Mesodermal cell (in vitro differentiated cells): ENCODE data around the gene AHCYL2.
A peak's percentile ranks its signal among the peaks of the same experiment; 100 is the strongest.
"Not testable (repeated sequence)": the region's sequence is repeated elsewhere in the genome, so short reads cannot be mapped to it uniquely, and the experiment has no call there.

Source experiments
- H3K27ac ChIP-seq: 2 replicates; pipeline ENCODE4 v1.7.0; 2013; ENCODE audit warnings: mild to moderate bottlenecking, low read depth, low read length, moderate library complexity; ENCODE audit not compliant: severe bottlenecking
- H3K36me3 ChIP-seq: 2 replicates; pipeline ENCODE4 v1.7.1; 2013; ENCODE audit warnings: mild to moderate bottlenecking, low read length, moderate library complexity; ENCODE audit not compliant: control insufficient read depth, insufficient read depth
- H3K4me1 ChIP-seq: one replicate; pipeline ENCODE4 v1.7.1; 2013; ENCODE audit warnings: mild to moderate bottlenecking, low read length; ENCODE audit not compliant: insufficient read depth, control insufficient read depth, poor library complexity, severe bottlenecking
- H3K4me3 ChIP-seq: 2 replicates; pipeline ENCODE4 v1.7.0; 2013; ENCODE audit warnings: low read length, control low read depth, mild to moderate bottlenecking; ENCODE audit not compliant: insufficient read depth, poor library complexity, severe bottlenecking; ENCODE audit errors: extremely low read depth
- H3K9me3 ChIP-seq: 2 replicates; pipeline ENCODE4 v1.7.1; 2013; ENCODE audit warnings: mild to moderate bottlenecking, low read length, moderate library complexity; ENCODE audit not compliant: control insufficient read depth
- WGBS, 2 experiments: methylation state at CpG; one replicate each; pipeline ENCODE4 v1.1.5; 2013; ENCODE audit warnings: missing lambda C conversion rate in 2 of 2; ENCODE audit not compliant: insufficient coverage in 2 of 2; 5-methylcytosine and 5-hydroxymethylcytosine counted together

The AHCYL2 gene

DNA sequence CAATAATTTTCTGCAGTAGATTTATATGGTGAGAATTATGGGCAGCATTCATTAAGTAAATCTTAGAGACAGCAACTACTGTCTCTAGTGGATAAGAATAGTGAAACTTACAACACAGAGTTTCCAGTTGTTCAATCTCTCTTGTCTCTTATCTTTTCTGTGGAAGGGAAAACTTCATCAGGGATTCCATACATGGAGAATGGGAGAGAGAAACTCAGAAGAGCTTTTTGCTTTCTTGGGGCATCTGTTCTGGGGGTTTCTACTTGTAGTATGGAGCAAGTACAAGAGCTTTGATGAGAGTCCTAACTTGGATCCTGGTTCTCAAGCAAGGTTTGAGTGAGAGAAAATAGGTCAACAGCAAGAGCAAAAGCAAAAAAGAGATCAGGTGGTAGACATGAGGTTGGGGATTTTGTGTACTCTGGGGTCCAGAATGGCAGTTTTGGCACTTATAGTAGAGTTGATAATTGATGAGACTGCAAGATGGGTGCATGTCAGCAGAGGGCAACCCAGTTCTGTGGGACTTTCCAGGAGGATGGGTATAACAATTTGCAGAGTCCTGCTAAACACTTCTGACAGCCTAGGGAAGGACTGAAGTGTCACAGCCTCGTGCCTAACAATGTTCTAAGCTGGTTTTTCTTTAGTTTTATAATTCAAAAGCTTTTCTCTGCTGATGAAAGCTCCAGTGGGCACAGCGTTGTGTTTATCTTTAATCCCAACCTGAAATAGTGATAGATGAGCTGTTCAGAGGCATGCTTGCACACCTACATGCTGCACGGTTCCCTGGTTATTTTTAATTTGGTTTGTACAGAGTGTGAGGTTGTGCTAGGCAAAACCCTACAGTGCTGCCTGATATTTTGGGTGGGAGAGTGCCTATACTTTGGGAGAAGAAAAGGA lies 177.4 kb downstream of the AHCYL2 start:
- Histone ChIP-seq H3K4me1 (peaks cover 15% of the 10 kb centered on the region), H3K4me3 (no peak overlapping the region), H3K27ac (peak overlapping the region; percentile 58), H3K36me3 (peaks cover under 1% of the 10 kb centered on the region), H3K9me3 (no peaks in the 10 kb centered on the region)
- 64 to 85% methylated on average over 3 of the region's 3 CpGs for WGBS, 2 experiments

DNA sequence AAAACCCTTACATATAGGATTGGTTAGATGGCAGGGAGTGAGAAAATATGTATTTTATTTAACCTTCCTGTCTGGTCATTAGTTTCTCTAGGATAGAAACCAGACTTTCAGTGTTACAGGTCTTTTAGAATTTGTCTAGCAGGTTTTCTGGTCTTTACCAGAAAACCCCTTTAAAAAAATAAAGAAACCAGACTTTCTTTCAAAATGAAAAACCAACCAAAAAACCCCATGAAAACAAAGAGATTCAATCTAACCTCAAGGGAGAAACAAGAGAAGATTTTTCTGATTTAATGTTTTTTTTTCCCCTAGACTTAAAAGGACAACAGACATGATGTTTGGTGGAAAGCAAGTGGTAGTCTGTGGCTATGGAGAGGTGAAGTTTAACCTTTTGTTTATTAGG lies 180.7 kb downstream of the AHCYL2 start:
- H3K27ac ChIP-seq = no peak overlapping the region
- no peaks in the 10 kb centered on the region for H3K9me3 ChIP-seq
- no peak overlapping the region for H3K4me3 ChIP-seq
- peaks cover 15% of the 10 kb centered on the region for H3K4me1 ChIP-seq
- H3K36me3 ChIP-seq = no peaks in the 10 kb centered on the region

DNA sequence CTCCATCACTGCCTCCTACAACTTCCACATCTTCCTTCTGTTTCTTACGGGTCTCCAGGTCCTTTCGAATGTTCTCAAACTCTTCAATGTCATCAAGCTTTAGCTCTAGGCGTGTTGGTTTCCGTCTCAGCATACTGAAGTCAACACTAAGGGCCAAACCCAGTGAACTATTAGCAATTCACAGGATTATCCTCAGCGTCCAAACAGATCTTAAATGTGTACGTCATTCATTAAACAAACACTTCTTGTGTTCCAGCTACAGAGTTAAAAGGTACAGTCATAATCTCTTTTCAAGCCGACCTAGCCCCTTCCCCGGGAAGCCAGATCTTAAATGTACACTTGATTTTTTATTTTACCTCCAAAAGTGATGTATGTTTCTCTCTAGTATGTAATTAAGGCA lies 185.4 kb downstream of the AHCYL2 start:
- H3K9me3 ChIP-seq, H3K36me3 ChIP-seq, H3K4me1 ChIP-seq, H3K27ac ChIP-seq, H3K4me3 ChIP-seq: not testable (repeated sequence)
- 87 to 95% methylated on average over 6 to 8 of the region's 8 CpGs for WGBS, 2 experiments

DNA sequence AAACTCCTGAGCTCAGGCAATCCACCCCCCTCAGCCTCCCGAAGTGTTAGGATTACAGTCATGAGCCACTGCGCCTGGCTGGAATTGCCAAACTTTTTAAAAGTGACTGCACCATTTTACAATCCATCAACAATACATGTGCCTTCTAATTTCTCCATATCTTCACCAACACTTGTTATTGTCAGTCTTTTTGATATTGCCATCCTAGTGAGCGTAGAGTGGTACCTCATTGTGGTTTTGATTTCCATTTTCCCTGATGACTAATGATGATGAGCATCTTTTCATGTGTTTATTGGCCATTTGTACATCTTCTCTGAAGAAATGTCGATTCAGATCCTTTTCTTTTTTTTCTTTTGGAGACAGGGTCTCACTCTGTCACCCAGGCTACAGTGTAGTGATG lies 187.7 kb downstream of the AHCYL2 start:
- H3K27ac ChIP-seq = no peak overlapping the region
- no peaks in the 10 kb centered on the region for H3K4me1 ChIP-seq
- no peak overlapping the region for H3K4me3 ChIP-seq
- WGBS, 2 experiments = 95% methylated on average over 3 of the region's 4 CpGs
- peaks cover 5% of the 10 kb centered on the region for H3K36me3 ChIP-seq
- no peaks in the 10 kb centered on the region for H3K9me3 ChIP-seq

DNA sequence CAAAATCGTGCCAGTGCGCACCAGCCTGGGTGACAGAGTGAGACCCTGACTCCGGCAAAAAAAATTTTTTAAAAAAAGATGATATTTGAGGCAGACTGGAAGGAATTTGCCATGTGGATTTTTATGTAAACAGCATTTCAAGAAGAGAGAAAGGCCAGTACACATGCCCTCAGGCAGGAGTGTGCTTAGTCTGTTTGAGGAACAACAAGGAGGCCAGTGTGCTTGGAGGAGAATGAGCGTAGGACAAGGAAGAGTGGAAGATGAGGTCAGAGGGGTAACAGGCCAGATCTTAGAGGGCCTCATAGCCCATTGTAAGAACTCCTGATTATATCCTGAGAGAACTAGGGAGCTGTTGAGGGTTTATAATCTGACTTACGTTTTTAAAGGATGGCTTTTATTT lies 192.2 kb downstream of the AHCYL2 start:
- H3K36me3 ChIP-seq = peaks cover 5% of the 10 kb centered on the region
- no peaks in the 10 kb centered on the region for H3K9me3 ChIP-seq
- no peaks in the 10 kb centered on the region for H3K4me1 ChIP-seq
- WGBS, 2 experiments = 83 to 100% methylated on average over 4 to 5 of the region's 5 CpGs
- H3K4me3 ChIP-seq = no peak overlapping the region
- H3K27ac ChIP-seq = no peak overlapping the region

DNA sequence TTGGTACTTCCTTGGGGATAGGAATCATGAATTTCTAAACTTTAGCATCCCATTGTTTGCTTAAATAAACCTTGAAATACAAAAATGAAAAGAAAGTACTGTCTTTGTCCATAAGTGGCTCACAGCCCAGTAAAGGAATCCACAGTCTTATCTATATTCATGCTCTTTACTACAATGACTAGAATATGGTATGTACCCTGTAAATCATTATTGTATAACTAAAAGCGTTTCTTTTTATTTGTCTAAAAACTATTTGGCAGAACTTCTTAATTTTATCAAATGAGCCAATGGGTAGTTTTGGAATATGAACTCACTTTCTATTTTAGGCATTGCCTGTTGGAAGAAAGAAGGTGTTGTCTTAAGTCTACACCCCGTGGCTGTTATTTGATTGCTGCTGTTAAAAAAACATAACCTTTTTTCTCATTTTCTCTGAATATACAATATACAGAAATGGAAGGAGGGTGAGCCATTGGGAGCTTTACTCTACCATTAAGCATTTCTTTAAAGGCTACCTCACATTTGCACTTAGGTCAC lies 197.0 kb downstream of the AHCYL2 start:
- no peaks in the 10 kb centered on the region for H3K9me3 ChIP-seq
- H3K27ac ChIP-seq = no peak overlapping the region
- no peaks in the 10 kb centered on the region for H3K4me1 ChIP-seq
- WGBS, 2 experiments = 100% methylated on average over 1 of the region's 2 CpGs; no CpG with 5 or more reads in 1 of the 2 experiments
- no peak overlapping the region for H3K4me3 ChIP-seq
- H3K36me3 ChIP-seq = peaks cover 15% of the 10 kb centered on the region

DNA sequence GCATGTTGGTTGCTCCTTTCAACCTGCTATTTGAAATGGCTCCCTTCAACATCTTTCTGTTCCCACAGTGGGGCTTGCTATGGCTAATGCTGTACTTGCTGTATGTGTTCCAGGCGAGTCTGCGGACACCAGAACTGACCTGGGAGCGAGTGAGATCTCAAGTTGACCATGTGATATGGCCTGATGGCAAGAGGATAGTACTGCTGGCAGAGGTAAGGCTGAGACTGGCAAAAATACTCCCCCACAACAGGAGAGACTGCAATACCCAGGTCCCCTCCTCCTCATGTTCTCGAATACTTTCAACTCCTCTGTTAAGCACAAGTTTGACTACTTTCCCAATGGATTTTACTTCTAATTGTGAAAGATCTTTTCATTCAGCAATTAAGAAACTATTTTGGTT lies 197.9 kb downstream of the AHCYL2 start:
- H3K9me3 ChIP-seq = no peaks in the 10 kb centered on the region
- no peak overlapping the region for H3K27ac ChIP-seq
- WGBS, 2 experiments = 93 to 100% methylated on average over 1 to 3 of the region's 4 CpGs
- no peaks in the 10 kb centered on the region for H3K4me1 ChIP-seq
- peaks cover 24% of the 10 kb centered on the region for H3K36me3 ChIP-seq
- H3K4me3 ChIP-seq = no peak overlapping the region

DNA sequence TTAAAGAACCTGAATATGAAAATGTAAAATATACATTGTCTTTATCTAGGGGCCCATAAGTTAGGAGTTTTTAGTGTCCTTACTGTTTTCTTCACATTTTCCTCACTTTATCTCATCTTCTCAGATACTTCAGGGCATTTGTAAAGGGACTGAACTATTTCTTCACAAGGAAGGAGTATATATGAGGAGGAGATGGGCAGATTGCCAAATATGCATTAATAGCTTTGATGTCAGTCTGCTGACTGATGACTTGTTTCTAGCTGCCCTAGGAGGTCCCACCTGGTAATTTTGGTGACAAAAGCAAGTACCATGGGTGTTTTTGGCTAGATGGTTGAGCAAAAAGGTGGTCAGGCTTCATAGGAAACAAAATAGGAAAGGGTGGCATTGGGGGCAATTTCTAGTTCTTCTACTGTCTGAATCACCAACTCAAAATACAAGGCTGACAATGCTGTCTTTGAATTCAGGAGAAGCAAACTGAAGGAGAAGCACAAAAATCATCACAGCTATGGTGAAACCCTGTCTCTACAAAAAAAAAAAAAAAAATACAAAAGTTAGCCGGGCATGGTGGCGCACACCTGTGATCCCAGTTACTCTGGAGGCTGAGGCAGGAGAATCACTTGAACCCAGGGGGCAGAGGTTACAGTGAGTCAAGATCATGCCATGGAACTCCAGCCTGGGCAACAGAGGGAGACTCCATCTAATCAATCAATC lies 199.0 kb downstream of the AHCYL2 start:
- WGBS, 2 experiments = 100% methylated on average over 1 of the region's 2 CpGs
- H3K4me1 ChIP-seq = no peaks in the 10 kb centered on the region
- peaks cover 25% of the 10 kb centered on the region for H3K36me3 ChIP-seq

DNA sequence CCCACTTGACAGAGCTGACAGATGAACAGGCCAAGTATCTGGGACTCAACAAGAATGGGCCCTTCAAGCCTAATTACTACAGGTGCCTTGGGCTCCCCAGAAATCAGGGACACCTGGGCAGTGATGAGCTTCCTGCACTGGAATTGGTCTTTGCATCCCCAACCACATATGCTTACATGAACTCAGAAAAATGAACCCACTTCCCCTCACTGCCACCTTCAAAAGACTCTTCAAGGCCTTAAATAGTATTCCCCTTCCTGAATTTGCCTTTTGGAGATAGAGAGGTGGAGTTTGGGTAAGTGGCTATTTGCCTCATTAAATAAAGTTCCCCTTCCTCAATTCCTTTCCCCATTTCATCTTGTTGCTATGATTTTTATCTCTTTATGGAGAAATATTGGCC lies 201.7 kb downstream of the AHCYL2 start:
- Histone ChIP-seq H3K4me1 (no peaks in the 10 kb centered on the region), H3K4me3 (no peak overlapping the region), H3K36me3 (peaks cover 25% of the 10 kb centered on the region), H3K9me3 (no peaks in the 10 kb centered on the region), H3K27ac (no peak overlapping the region)

More for the DNA sequence above, 199.0 kb downstream of the AHCYL2 start:
- H3K9me3 ChIP-seq = no peaks in the 10 kb centered on the region
- H3K4me3 ChIP-seq = no peak overlapping the region
- H3K27ac ChIP-seq = no peak overlapping the region

DNA sequence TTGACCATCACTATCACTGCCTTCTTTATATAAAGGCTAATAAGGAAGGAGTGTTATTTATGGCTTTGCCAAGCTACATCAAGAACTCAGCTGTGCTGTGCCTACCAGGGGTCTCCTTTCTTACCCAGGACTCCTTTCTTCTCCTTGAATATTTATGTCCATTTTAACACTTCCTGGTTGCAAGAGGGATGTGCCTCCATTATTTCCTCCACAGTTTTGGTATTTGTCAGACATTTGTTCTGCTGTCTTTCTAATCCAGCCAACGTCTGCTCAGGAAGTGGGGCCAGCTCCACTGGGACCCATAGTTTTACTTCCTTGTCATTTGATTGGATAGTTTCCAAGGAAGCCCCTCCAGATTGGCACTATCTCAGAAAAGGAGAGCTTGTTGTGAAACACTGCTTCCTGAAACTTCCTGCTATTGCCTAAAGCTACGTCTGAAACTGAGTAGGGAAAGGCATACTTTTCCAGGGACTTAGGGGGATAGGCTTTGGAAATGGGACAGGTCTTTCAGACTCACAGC lies 202.8 kb downstream of the AHCYL2 start:
- no peaks in the 10 kb centered on the region for H3K4me1 ChIP-seq
- H3K36me3 ChIP-seq = peaks cover 25% of the 10 kb centered on the region
- WGBS, 2 experiments = 71 to 78% methylated on average over 2 of the region's 2 CpGs
- H3K4me3 ChIP-seq = no peak overlapping the region
- H3K9me3 ChIP-seq = no peaks in the 10 kb centered on the region
- H3K27ac ChIP-seq = no peak overlapping the region
